Measurements from ENCODE around the gene CFAP65. TPM values are rescaled to one million over a fixed set of nuclear protein-coding genes. Genes with fewer than 3 reads are reported as not detected.

Gene CFAP65
- total and polyA plus RNA-seq, 2 of the 13 experiments (the other 11 are each of a cell fraction or from before 2014, with no cell fraction given), result 0.05 TPM; not detected in 1

GRCh38 chr2:219001577-219002394, 39.5 kb downstream of the CFAP65 start (continued):
- peak; percentile 60; the same call in 1 of the 2 replicates for TF ChIP-seq TFDP1 (CRISPR knock-in tag; IDR thresholded peaks at IDR 0.05; ENCODE audit: borderline replicate concordance)
- no peak for TF ChIP-seq ZNF280D (CRISPR knock-in tag; IDR thresholded peaks at IDR 0.05)
- TF ChIP-seq ZNF574 (CRISPR knock-in tag; IDR thresholded peaks at IDR 0.05), result peak; percentile 61; the same call in 1 of the 2 replicates
- peak; percentile 94 for TF ChIP-seq SKIL (CRISPR knock-in tag; IDR thresholded peaks at IDR 0.05; ENCODE audit: borderline replicate concordance)
- no peak; the same call in 1 of the 2 replicates for TF ChIP-seq ZNF737 (CRISPR knock-in tag; IDR thresholded peaks at IDR 0.05; ENCODE audit: borderline replicate concordance)
- TF ChIP-seq POGZ (CRISPR knock-in tag; IDR thresholded peaks at IDR 0.05), result peak; percentile 83
- TF ChIP-seq ZNF598 (CRISPR knock-in tag; IDR thresholded peaks at IDR 0.05; ENCODE audit: borderline replicate concordance), result 0 out of 2 replicates have a peak, but pooled peaks have one; percentile 63
- no peak for TF ChIP-seq CBX2 (IDR thresholded peaks at IDR 0.05; ENCODE audit: low read depth, low read length)
- 0 out of 2 replicates have a peak, but pooled peaks have one; percentile 28 for TF ChIP-seq CBX2 (CRISPR knock-in tag; IDR thresholded peaks at IDR 0.05; ENCODE audit: low read depth)
- TF ChIP-seq KMT2B (CRISPR knock-in tag; IDR thresholded peaks at IDR 0.05), result peak; percentile 50; the same call in 1 of the 2 replicates

All from HepG2 (cell line).